Measurements from ENCODE around the gene GALNT10. TPM values are rescaled to one million over a fixed set of nuclear protein-coding genes. Genes with fewer than 3 reads are reported as not detected.

GALNT10 gene
- total RNA-seq, 1 experiment from 2014 or later: 68.2 TPM

GRCh38 chr5:154249826-154250225 is 59.3 kb downstream of the GALNT10 start:
- H3K27me3 Mint-ChIP-seq (ENCODE audit: unreplicated experiment): no peaks in the 10 kb centered on the region
- no peaks in the 10 kb centered on the region for H3K36me3 Mint-ChIP-seq (ENCODE audit: insufficient read depth, unreplicated experiment)
- CTCF ChIA-PET: no interaction called here
- no TSS peak for BruUV-seq (replicated peaks)
- peaks cover 3% of the 10 kb centered on the region for H3K9me3 Mint-ChIP-seq (ENCODE audit: low read depth, unreplicated experiment)
- TF ChIP-seq, protein P1, sequence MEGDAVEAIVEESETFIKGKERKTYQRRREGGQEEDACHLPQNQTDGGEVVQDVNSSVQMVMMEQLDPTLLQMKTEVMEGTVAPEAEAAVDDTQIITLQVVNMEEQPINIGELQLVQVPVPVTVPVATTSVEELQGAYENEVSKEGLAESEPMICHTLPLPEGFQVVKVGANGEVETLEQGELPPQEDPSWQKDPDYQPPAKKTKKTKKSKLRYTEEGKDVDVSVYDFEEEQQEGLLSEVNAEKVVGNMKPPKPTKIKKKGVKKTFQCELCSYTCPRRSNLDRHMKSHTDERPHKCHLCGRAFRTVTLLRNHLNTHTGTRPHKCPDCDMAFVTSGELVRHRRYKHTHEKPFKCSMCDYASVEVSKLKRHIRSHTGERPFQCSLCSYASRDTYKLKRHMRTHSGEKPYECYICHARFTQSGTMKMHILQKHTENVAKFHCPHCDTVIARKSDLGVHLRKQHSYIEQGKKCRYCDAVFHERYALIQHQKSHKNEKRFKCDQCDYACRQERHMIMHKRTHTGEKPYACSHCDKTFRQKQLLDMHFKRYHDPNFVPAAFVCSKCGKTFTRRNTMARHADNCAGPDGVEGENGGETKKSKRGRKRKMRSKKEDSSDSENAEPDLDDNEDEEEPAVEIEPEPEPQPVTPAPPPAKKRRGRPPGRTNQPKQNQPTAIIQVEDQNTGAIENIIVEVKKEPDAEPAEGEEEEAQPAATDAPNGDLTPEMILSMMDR (IDR thresholded peaks at IDR 0.05; ENCODE audit: unreplicated experiment): no peak
- intact Hi-C loops (cut with micrococcal nuclease; ENCODE audit: unreplicated experiment): no loop called here
- no peak overlapping the region for H3K4me3 Mint-ChIP-seq (ENCODE audit: low read depth, unreplicated experiment)
- no peak for DNase-seq
- no peak overlapping the region for H3K27ac Mint-ChIP-seq (ENCODE audit: unreplicated experiment)
- peaks cover 4% of the 10 kb centered on the region for H3K4me1 Mint-ChIP-seq (ENCODE audit: low read depth, unreplicated experiment)

DNA sequence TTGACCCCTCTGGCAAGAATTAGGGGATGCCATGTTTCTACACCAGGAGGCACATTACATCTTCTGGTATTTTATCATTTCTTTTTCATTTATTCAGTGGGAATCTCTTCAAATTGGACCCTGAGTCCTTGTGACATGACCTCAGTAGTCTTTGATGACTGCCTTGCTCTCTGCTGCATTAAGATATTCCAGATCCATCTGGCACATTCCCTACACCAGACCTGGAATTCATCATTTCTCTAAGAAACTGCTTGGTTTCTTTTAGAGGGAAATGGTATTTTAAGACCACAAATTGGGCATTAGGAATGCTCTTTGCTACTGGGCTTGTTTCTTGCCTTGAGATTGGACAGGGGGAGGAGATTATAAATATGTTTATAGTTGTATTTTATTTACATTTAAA is 61.0 kb downstream of the GALNT10 start:
- no peak overlapping the region for H3K4me3 Mint-ChIP-seq (ENCODE audit: low read depth, unreplicated experiment)
- H3K4me1 Mint-ChIP-seq (ENCODE audit: low read depth, unreplicated experiment): peaks cover 12% of the 10 kb centered on the region
- no peak overlapping the region for H3K27ac Mint-ChIP-seq (ENCODE audit: unreplicated experiment)
- H3K27me3 Mint-ChIP-seq (ENCODE audit: unreplicated experiment): no peaks in the 10 kb centered on the region
- no peaks in the 10 kb centered on the region for H3K36me3 Mint-ChIP-seq (ENCODE audit: insufficient read depth, unreplicated experiment)
- no peaks in the 10 kb centered on the region for H3K9me3 Mint-ChIP-seq (ENCODE audit: low read depth, unreplicated experiment)
- BruUV-seq (replicated peaks): no TSS peak
- intact Hi-C loops (cut with micrococcal nuclease; ENCODE audit: unreplicated experiment): no loop called here
- CTCF ChIA-PET: no interaction called here
- DNase-seq: no peak
- TF ChIP-seq, protein P1 (IDR thresholded peaks at IDR 0.05; ENCODE audit: unreplicated experiment): no peak

DNA sequence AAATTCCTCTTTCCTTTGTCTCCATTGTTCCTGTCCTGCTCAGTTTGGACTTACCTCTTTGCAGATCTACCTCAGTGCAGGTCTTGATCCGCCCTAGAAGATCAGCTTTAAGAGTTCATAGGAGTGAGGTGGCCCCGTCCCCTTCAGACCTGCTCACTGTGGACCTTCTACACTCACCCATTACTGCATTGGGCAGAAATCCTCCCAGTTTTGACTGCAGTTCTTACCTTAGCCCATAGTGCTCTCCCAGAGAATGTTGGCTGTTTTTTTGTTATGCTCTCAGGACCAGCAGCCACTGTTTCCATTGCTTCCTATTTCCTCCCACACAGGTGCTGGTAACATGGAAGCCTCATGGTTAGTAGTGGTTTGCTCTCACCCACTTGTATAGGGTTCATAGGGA is 63.3 kb downstream of the GALNT10 start:
- H3K9me3 Mint-ChIP-seq (ENCODE audit: low read depth, unreplicated experiment): no peaks in the 10 kb centered on the region
- no TSS peak for BruUV-seq (replicated peaks)
- no peaks in the 10 kb centered on the region for H3K36me3 Mint-ChIP-seq (ENCODE audit: insufficient read depth, unreplicated experiment)
- CTCF ChIA-PET: interaction anchor here (0.6 kb wide), 1 partner anchor 435 kb away, joined by 3 read pairs; no protein-coding TSS in a partner anchor
- no peak overlapping the region for H3K27ac Mint-ChIP-seq (ENCODE audit: unreplicated experiment)
- intact Hi-C loops (cut with micrococcal nuclease; ENCODE audit: unreplicated experiment): no loop called here
- DNase-seq: no peak
- H3K27me3 Mint-ChIP-seq (ENCODE audit: unreplicated experiment): no peaks in the 10 kb centered on the region
- TF ChIP-seq, protein P1 (IDR thresholded peaks at IDR 0.05; ENCODE audit: unreplicated experiment): no peak
- H3K4me1 Mint-ChIP-seq (ENCODE audit: low read depth, unreplicated experiment): peaks cover 29% of the 10 kb centered on the region
- H3K4me3 Mint-ChIP-seq (ENCODE audit: low read depth, unreplicated experiment): no peak overlapping the region

DNA sequence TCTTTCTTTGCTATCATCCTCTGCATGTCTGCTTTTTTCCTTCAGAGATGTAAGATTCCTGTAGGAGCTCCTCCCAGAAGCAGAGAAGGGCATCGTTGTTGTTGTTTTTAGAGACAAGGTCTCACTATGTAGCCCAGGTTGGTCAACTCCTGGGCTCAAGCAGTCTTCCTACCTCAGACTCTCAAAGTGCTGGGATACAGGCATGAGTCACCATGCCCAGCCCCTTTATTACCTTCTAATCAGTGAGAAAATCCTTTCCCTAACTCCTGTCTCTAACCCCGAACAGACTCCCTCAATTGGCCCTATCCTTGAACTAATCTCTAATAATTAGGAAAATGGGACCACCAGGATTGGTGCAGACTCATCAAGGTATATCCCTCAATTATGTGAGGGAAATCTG is 64.4 kb downstream of the GALNT10 start:
- no peak for DNase-seq
- H3K4me3 Mint-ChIP-seq (ENCODE audit: low read depth, unreplicated experiment): no peak overlapping the region
- no TSS peak for BruUV-seq (replicated peaks)
- no peaks in the 10 kb centered on the region for H3K36me3 Mint-ChIP-seq (ENCODE audit: insufficient read depth, unreplicated experiment)
- intact Hi-C loops (cut with micrococcal nuclease; ENCODE audit: unreplicated experiment): no loop called here
- H3K27ac Mint-ChIP-seq (ENCODE audit: unreplicated experiment): no peak overlapping the region
- TF ChIP-seq, protein P1 (IDR thresholded peaks at IDR 0.05; ENCODE audit: unreplicated experiment): no peak
- CTCF ChIA-PET: no interaction called here
- no peaks in the 10 kb centered on the region for H3K27me3 Mint-ChIP-seq (ENCODE audit: unreplicated experiment)
- peaks cover 29% of the 10 kb centered on the region for H3K4me1 Mint-ChIP-seq (ENCODE audit: low read depth, unreplicated experiment)
- no peaks in the 10 kb centered on the region for H3K9me3 Mint-ChIP-seq (ENCODE audit: low read depth, unreplicated experiment)
